ENCODE measurements around the gene PLPPR1.

Gene PLPPR1

DNA sequence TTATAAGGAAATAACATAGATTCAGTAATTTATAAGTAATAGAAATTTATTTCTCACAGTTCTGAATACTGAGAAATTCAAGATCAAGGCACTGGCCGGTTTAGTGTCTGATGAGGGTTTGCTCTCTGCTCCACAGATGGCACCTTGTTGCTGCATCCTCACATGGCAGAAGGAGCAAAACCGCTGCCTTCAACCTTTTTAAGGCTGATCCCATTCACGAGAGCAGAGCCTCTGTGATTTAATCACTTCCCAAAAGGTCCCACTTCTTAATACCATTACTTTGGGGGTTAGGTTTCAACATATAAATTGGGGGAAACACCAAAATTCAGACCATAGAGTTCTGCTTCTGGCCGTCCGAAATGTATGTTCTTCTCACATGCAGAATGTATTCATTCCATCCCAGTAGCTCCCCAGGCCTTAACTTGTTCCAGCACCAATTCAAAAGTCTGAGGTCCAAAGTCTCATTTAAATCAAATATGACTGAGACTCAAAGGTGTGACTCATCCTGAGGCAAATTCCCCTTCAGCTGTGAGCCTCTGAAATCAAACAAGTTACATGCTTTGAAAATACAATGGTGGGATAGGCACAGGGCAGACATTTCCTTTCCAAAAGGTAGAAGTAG, 325.7 kb downstream of the PLPPR1 start:
- TF ChIP-seq, protein P1, sequence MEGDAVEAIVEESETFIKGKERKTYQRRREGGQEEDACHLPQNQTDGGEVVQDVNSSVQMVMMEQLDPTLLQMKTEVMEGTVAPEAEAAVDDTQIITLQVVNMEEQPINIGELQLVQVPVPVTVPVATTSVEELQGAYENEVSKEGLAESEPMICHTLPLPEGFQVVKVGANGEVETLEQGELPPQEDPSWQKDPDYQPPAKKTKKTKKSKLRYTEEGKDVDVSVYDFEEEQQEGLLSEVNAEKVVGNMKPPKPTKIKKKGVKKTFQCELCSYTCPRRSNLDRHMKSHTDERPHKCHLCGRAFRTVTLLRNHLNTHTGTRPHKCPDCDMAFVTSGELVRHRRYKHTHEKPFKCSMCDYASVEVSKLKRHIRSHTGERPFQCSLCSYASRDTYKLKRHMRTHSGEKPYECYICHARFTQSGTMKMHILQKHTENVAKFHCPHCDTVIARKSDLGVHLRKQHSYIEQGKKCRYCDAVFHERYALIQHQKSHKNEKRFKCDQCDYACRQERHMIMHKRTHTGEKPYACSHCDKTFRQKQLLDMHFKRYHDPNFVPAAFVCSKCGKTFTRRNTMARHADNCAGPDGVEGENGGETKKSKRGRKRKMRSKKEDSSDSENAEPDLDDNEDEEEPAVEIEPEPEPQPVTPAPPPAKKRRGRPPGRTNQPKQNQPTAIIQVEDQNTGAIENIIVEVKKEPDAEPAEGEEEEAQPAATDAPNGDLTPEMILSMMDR (IDR thresholded peaks at IDR 0.05): no peak
- Histone ChIP-seq H3K27me3 (no peaks in the 10 kb centered on the region), H3K9me3 (no peaks in the 10 kb centered on the region), H3K36me3 (no peaks in the 10 kb centered on the region), H3K4me1 (no peaks in the 10 kb centered on the region), H3K4me3 (no peak overlapping the region), H3K27ac (no peak overlapping the region)
- DNase-seq: no peak
- intact Hi-C loops (cut with DNase I; ENCODE audit: low total_unique reads): no loop called here

DNA sequence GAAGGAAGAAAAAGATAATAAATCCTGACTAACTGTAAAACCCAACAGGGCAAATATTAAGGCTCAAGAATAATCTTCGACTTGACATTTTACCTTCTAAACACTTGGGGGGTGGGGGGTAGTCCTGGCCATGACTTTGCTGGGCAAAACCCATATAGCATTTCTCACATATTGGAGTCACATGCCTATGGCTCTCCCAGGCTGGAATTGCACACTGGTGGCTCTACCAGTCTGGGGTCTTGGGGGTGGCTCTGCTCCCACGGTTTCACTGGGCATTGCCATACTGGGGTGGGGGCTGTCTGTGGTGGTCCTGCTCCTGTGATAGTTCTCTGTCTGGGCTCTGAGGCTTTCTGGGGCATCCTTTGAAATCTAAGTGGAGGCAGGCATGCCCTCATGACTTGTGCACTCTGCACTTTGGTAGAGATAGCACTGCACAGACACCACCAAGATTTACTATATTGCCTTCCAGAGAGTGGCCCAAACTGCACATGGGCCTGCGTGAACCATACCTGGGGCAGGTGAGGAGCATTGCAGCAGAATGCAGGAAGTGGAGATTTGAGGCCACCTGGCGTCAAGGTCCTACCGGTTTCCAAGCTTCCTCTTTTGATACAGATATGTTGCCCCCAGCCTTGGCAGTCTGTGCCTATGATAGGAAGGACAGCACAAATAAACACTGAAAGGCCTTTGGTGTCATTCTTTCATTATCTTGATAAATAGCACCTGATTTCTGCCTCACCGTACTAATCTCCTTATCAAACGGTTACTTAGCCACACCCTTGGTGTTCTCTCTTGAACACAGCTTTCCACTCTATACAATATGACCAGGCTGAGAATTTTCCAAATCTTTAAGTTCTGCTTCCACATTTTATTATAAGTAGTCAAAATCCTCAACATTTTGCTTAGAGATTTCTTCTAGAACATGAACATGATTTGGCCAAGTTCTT, 326.5 kb downstream of the PLPPR1 start:
- TF ChIP-seq, protein P1 (IDR thresholded peaks at IDR 0.05): no peak
- Histone ChIP-seq H3K27me3 (no peaks in the 10 kb centered on the region), H3K4me1 (no peaks in the 10 kb centered on the region), H3K27ac (no peak overlapping the region), H3K9me3 (no peaks in the 10 kb centered on the region), H3K36me3 (no peaks in the 10 kb centered on the region), H3K4me3 (no peak overlapping the region)
- intact Hi-C loops (cut with DNase I; ENCODE audit: low total_unique reads): no loop called here
- no peak for DNase-seq

DNA sequence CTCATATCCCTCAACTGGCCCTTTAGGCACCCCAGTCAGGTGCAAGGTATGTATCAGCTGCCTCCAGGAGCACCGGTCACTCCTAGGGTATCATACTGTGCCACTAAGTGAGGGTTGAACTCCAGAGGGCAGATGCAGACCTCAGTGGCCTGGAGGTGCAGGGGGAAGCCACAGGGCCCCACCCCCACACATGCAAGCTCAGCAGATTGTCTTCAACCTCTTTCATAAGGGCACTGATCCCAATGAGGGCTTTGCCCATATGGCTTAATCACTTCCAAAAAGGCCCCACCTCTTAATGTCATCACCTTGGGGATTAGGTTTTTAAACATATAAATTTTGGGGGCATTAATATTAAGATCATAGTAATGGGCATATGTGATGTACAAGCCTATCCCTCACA, 328.1 kb downstream of the PLPPR1 start:
- Histone ChIP-seq H3K4me1 (no peaks in the 10 kb centered on the region), H3K27me3 (no peaks in the 10 kb centered on the region), H3K36me3 (no peaks in the 10 kb centered on the region), H3K27ac (no peak overlapping the region), H3K4me3 (no peak overlapping the region), H3K9me3 (no peaks in the 10 kb centered on the region)
- no peak for DNase-seq
- TF ChIP-seq, protein P1 (IDR thresholded peaks at IDR 0.05): no peak
- intact Hi-C loops (cut with DNase I; ENCODE audit: low total_unique reads): no loop called here

DNA sequence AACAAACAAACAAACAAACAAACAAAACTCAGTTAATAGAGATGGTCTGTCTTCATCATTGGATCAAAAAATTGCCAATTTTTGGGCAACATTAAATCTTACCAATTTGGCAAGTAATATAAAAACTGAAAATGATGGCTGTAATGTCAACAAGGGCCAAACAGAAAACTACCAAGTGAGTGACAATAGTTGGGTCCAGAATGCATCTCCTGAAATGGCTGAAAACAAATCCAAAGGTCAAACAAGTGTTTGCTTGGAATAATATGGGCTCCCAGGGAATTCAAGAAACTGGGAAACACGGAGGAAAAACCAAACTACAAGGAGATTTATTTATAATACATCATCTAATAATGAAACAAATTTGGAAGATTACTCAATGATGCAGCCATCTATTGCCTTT, 331.2 kb downstream of the PLPPR1 start:
- intact Hi-C loops (cut with DNase I; ENCODE audit: low total_unique reads): no loop called here

DNA sequence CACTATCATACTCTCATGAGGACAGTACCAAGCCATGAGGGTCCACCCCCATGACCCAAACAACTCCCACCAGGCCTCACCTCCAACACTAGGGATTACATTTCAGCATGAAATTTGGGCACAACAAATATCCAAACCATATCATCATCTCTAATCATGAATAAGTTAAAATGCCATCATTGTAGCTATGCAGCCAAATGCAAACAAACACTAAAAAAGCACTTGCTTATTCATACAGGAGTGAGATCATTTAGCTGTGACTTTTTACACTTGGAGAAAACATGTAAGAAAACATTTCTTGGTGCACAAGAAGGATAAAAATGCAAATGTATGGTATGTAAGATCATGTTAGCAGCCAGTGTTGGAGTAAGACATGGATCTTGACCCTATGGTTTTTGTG, 332.1 kb downstream of the PLPPR1 start:
- Histone ChIP-seq H3K27ac (no peak overlapping the region), H3K27me3 (no peaks in the 10 kb centered on the region), H3K9me3 (no peaks in the 10 kb centered on the region), H3K36me3 (no peaks in the 10 kb centered on the region), H3K4me1 (no peaks in the 10 kb centered on the region), H3K4me3 (no peak overlapping the region)
- DNase-seq: no peak
- TF ChIP-seq, protein P1 (IDR thresholded peaks at IDR 0.05): no peak
- intact Hi-C loops (cut with DNase I; ENCODE audit: low total_unique reads): no loop called here

More for the DNA sequence above, 331.2 kb downstream of the PLPPR1 start:
- TF ChIP-seq, protein P1 (IDR thresholded peaks at IDR 0.05): no peak
- no peak for DNase-seq
- H3K27ac ChIP-seq: no peak overlapping the region
- no peaks in the 10 kb centered on the region for H3K27me3 ChIP-seq
- H3K4me1 ChIP-seq: no peaks in the 10 kb centered on the region
- no peak overlapping the region for H3K4me3 ChIP-seq
- H3K36me3 ChIP-seq: no peaks in the 10 kb centered on the region
- H3K9me3 ChIP-seq: no peaks in the 10 kb centered on the region

All from tibial artery (tissue), 4 donors.